Fibroblast of skin of abdomen (primary cell): ENCODE measurements around the gene EYS.
"Not testable (repeated sequence)": the region's sequence is repeated elsewhere in the genome, so short reads cannot be mapped to it uniquely, and the experiment has no call there.

Experiments used
- DNase-seq: peaks from one replicate; pipeline ENCODE4 v3.0.0-alpha.2; 2013

Gene EYS

GRCh38 chr6:65633501-65633900, 73.5 kb downstream of the EYS start:
- no peak for DNase-seq

GRCh38 chr6:65631711-65632110, 75.3 kb downstream of the EYS start:
- no peak for DNase-seq

GRCh38 chr6:65627434-65627999, 79.5 kb downstream of the EYS start:
- not testable (repeated sequence) for DNase-seq

GRCh38 chr6:65627015-65627414, 80.0 kb downstream of the EYS start:
- DNase-seq = no peak

- DNase-seq = no peak
These were observed 83.5 kb downstream of the EYS start for GRCh38 chr6:65623566-65623965.

- no peak for DNase-seq
These were observed 96.3 kb downstream of the EYS start for GRCh38 chr6:65610746-65611145.

- DNase-seq = no peak
These were observed 111.5 kb downstream of the EYS start for GRCh38 chr6:65595540-65595939.

- DNase-seq = no peak
These were observed 136.7 kb downstream of the EYS start for GRCh38 chr6:65570340-65570739.

GRCh38 chr6:65569505-65569904, 137.5 kb downstream of the EYS start:
- no peak for DNase-seq

GRCh38 chr6:65569056-65569455, 138.0 kb downstream of the EYS start:
- DNase-seq = not testable (repeated sequence)

- DNase-seq = no peak
These were observed 140.9 kb downstream of the EYS start for GRCh38 chr6:65566117-65566516.

- no peak for DNase-seq
These were observed 149.0 kb downstream of the EYS start for GRCh38 chr6:65558071-65558470.

GRCh38 chr6:65557224-65557623, 149.8 kb downstream of the EYS start:
- DNase-seq = no peak

- DNase-seq = no peak
These were observed 160.1 kb downstream of the EYS start for GRCh38 chr6:65546894-65547293.

GRCh38 chr6:65545920-65546319, 161.1 kb downstream of the EYS start:
- no peak for DNase-seq

- no peak for DNase-seq
These were observed 168.4 kb downstream of the EYS start for GRCh38 chr6:65538644-65539043.

GRCh38 chr6:65537600-65537999, 169.4 kb downstream of the EYS start:
- no peak for DNase-seq

GRCh38 chr6:65531533-65531932, 175.5 kb downstream of the EYS start:
- no peak for DNase-seq

- DNase-seq = no peak
These were observed 182.8 kb downstream of the EYS start for GRCh38 chr6:65524232-65524631.

GRCh38 chr6:65505736-65506135, 201.3 kb downstream of the EYS start:
- DNase-seq = no peak

- no peak for DNase-seq
These were observed 206.0 kb downstream of the EYS start for GRCh38 chr6:65501045-65501444.

GRCh38 chr6:65483652-65484051, 223.4 kb downstream of the EYS start:
- not testable (repeated sequence) for DNase-seq

- DNase-seq = no peak
These were observed 237.4 kb downstream of the EYS start for GRCh38 chr6:65469650-65470049.

- no peak for DNase-seq
These were observed 238.7 kb downstream of the EYS start for GRCh38 chr6:65468307-65468706.

GRCh38 chr6:65461121-65461520, 245.9 kb downstream of the EYS start:
- DNase-seq = no peak
